Left ventricle myocardium superior (tissue), 1 donor: ENCODE results near the gene ASMTL. TPM values are rescaled to one million over a fixed set of nuclear protein-coding genes. Genes with fewer than 3 reads are reported as not detected.
"Not testable (repeated sequence)": the region's sequence is repeated elsewhere in the genome, so short reads cannot be mapped to it uniquely, and the experiment has no call there.

Source experiments
- ATAC-seq: fragments of 200-7000 bp; cut with Tn5 transposase; one replicate; pipeline ENCODE4 v1.9.1; 2020; ENCODE audit warnings: mild to moderate bottlenecking, moderate library complexity
- DNase-seq: peaks from one replicate; pipeline ENCODE4 v3.0.0-alpha.2; 2020
- intact Hi-C: fragments of 100-400 bp; cut with micrococcal nuclease; formaldehyde crosslinking; loops from one replicate; pipeline ENCODE4 v1.11.0; 2022
- total RNA-seq: library from RNA; stranded (reverse); fragmentation: NEBNext Ultra II Directional; extraction: Animal tissue kit (Norgen Biotek cat#: 25700); gene quantifications from one replicate; pipeline ENCODE4 v1.2.1, GENCODE V29; 2021
- donor health status: DM: no; HTN: yes; CAD: no; lungs with severe emphysema.

The ASMTL gene
- total RNA-seq, 1 donor from 2014 or later: 34.3 TPM

GRCh38 chrX:1444561-1445500, 7.9 kb downstream of the ASMTL start:
- ATAC-seq (no peak), DNase-seq (peak; percentile 5)
- intact Hi-C loops: no loop called here

DNA sequence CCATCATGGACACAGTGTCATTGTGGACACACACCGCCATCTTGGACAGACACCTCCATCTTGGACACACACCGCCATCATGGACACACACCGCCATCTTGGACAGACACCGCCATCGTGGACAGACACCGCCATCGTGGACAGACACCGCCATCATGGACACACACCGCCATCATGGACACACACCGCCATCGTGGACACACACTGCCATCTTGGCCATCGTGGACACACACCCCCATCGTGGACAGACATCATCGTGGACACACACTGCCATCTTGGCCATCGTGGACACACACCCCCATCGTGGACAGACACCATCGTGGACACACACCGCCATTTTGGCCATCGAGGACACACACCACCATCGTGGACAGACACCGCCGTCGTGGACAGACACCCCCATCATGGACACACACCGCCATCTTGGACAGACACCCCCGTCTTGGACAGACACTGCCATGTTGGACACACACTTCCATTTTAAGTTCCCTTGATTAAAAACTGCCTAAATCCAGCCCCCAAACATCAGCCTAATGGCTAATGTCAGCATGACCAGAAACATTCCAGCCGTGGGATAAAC, 9.1 kb downstream of the ASMTL start:
- peak; percentile 5 for DNase-seq
- intact Hi-C loops: no loop called here
- ATAC-seq: no peak

DNA sequence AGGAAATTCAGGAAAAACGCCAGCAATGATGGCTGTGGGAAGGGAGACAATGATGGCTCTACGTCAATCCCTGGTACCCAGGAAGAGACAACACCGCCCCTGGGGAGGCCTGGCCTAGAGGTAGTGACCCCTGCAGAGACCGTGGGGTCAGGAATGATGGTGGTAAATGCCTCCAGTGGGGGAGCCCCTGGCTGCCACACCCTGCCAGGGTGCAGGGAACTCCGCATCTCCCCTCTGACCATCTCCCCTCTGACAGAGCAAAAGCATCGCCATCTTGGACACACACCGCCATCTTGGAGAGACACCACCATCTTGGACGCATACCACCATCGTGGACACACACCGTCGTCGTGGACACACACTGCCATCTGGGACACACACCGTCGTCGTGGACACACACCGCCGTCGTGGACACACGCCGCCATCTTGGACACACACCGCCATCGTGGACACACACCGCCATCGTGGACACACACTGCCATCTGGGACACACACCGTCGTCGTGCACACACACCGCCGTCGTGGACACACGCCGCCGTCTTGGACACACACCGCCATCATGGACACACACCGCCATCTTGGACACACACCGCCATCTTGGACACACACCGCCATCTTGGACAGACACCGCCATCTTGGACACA, 9.9 kb downstream of the ASMTL start:
- ATAC-seq (no peak), DNase-seq (peak; percentile 15)
- intact Hi-C loops: no loop called here

DNA sequence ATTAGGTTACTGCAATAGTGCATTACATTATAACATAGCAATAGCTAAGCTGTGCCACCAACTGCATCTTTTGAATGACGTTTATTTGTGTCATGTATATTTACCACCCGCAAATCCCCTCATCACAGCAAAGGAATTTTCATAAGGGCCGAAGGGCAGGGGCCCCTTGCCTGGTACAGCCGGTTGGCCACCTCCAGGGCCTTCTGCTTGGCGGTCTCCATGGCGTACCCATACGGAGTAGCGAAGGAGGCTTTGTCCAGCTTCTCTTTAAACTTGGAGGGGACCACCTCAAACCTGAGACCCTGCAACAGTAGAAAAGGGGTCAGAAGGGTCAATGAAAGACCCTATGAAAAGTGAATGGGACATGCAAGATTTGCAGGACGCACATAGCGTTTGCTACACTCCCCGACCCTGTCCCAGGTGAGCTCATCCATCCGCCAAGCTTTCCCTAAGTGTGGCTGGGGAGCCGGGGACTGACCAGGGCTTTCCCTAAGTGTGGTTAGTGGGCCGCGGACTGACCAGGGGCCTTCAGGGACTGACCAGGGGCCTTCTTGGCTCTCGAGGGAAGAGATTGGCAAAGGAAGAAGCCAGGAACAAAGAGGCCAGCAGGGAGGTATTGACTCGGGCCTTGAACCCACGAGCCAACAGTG, 10.6 kb downstream of the ASMTL start:
- DNase-seq (peak; percentile 23), ATAC-seq (no peak)
- intact Hi-C loops: no loop called here

DNA sequence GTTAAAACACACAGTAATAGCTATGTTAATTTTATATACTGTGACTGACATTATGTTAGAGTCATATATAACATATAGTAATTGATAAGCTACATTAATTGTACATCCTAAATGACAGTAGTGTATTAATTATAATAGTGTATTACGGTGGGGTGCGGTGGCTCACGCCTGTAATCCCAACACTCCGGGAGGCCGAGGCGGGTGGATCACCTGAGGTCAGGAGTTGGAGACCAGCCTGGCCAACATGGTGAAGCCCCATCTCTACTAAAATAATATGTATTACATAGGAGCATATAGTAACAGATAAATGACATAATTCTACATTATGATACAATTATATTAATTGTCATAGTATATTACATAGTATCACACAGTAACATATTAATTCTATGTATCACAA, 12.2 kb downstream of the ASMTL start:
- no peak for DNase-seq
- intact Hi-C loops: no loop called here
- ATAC-seq: no peak

DNA sequence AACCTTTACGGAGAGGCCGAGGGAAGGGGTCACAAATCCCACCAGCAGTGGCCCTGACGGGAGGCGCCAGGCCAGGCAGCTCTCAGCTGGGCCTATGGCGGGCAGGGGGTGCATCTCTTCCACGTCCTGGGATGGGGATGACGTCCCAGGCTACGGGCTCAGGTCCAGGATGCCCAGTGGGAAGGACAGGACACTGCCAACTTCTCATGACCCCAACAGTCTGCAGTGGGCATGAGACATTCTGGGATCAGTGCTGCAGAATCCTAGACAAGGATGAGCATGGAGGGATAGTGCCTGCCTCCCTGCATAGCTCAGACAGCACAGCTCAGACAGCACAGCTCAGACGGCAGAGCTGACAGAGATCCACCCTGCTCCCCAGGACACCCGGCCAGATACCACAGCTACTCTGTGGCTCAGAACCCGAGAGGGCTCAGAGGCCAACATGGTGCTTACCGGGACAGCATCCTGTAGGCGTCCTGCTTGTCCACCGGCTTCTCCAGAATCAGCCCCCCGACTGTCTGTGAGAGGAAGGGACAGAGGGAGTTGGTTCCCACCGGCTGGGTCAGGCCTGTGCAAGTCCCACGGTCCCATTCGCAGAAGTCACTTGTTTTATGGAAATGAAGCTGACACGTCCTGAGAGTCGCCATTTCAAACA, 17.3 kb downstream of the ASMTL start:
- no peak for ATAC-seq
- peak; percentile 8 for DNase-seq
- intact Hi-C loops: no loop called here

GRCh38 chrX:1434871-1435240, 17.9 kb downstream of the ASMTL start:
- intact Hi-C loops: no loop called here
- peak; percentile 15 for DNase-seq
- ATAC-seq: no peak

DNA sequence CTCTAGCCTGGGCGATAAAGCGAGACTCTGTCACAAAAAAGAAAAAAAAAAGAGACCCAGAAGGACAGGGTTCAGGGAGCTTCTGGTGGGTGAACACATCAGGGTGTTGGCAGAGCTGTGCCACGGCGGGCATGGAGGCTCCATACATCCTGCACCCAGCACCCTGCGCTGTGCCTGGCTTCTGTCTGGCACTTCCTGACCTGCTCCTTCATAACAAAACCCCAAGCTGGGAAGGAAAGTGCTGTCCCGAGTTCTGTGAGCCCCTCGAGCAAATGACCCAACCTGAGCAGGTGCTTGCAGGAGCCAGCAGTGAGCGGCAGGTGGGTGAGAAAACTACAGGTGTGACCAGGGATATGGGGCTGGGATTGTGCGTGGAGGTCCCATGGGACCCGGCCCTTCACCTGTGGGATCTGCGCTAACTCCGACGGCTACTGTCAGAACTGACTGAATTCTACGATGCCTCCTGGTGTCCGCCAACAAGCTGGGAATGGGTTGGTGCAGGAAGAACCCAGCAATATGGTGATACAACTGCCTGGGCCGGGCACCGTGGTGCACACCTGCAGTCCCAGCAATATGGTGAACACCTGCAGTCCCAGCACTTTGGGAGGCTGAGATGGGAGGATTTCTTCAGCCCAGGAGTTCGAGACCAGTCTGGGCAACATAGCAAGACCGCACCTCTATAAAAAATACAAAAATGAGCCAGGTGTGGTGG, 18.9 kb downstream of the ASMTL start:
- ATAC-seq: no peak

GRCh38 chrX:1430451-1430850, 22.3 kb downstream of the ASMTL start:
- DNase-seq (peak; percentile 1), ATAC-seq (no peak)

More for the DNA sequence above, 18.9 kb downstream of the ASMTL start:
- peak; percentile 5 for DNase-seq
- intact Hi-C loops: no loop called here

DNA sequence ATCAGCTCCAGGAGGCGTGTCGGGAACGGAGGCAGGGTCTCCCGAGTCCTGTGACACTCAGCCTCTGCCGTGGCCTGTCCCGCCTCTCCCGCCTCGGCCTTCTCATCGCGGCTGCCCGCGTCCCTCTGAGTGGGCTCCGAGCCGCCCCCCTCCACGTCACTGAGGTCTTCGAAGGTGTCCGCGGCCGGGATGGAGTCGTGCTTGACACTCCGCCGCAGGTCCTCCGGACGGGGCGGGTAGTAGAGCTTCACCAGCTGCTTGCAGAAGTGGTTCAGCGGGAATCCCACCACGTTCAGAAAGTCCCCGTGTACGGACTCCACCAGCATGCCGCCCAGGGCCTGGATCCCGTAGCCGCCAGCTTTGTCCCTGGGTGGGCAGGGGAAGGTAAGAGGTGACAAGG, 25.0 kb downstream of the ASMTL start:
- ATAC-seq (no peak), DNase-seq (peak; percentile 22)
- intact Hi-C loops: no loop called here

More at GRCh38 chrX:1430451-1430850, 22.3 kb downstream of the ASMTL start:
- intact Hi-C loops: no loop called here

DNA sequence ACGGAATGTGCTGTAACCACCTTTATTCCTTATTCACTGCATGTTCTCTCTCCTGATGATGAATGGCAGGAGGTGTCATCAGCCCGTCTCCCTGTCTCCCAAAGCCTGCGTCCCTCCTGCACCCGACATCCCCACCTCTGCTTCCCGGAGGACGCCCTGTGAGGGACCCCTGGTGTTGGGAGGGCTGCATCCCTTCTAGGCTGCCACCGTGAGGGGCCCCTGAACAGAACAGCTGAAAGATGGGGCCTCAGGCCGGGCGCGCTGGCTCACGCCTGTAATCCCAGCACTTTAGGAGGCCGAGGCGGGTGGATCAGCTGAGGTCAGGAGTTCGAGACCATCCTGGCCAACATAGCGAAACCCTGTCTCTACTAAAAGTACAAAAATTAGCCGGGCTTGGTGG, 26.4 kb downstream of the ASMTL start:
- ATAC-seq, intact Hi-C loops: not testable (repeated sequence)
- DNase-seq: peak; percentile 19

- peak; percentile 10 for DNase-seq
- ATAC-seq: no peak
- intact Hi-C loops: no loop called here
These were observed 27.3 kb downstream of the ASMTL start for GRCh38 chrX:1425381-1425780.

DNA sequence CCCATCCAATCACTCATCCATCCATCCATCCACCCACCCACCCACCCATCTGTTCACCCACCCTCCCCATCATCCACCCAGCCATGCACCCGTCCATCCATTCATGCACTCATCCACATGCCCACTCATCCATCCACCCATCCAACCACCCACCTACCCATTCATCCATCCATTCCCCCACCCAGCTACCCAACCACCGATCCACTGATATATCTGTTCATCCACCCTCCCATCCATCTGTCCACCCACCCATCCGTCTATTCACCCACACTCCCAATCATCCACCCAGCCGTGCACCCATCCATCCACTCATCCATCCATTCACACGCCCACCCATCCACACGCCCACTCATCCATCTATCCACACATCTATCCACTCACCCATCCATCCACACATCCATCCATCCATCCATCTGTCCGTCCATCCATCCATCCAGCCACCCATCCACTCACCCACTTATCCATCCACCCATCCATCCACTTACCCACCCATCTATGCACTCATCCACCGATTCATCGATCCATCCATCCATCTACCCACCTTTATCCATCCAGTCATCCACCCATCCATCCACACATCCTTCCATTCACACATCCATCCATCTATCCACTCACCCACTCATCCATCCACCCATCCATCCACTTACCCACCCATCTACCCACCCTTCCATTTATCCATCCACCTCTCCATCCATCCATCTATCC, 28.4 kb downstream of the ASMTL start:
- intact Hi-C loops: no loop called here
- no peak for ATAC-seq
- peak; percentile 8 for DNase-seq

DNA sequence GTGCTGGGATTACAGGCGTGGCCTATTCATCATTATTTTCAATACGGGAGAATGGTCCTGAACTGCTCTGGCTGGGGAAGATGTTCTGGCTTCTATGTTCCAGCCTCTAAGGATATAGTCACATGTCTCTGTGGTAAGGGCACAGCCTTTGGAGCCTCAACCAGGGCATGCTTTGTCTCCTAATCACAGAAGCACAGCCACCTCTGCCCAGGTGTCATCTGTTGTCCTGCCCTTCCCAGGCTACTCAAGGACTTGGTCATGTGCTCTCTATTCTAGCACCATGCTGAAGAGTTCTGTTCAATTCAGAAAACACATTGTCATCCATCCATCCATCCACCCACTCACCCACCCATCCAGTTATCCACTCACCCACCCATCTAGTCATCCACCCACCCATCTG, 29.5 kb downstream of the ASMTL start:
- intact Hi-C loops: no loop called here

DNA sequence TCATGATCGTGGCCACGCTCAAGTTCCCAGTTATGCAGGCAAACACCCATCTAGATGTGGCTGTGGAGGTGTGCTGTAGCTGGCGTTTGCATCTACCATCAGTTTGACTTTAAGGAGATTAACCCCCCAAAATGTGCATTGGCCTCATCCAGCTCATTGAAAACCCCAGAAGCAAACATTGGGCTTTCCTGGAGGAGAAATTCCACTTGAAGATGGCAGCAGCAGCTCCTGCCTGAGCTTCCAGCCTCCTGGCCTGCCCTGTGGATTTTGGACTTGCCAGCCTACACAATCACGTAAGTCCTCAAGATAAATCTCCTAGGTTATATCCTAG, 30.6 kb downstream of the ASMTL start:
- DNase-seq (no peak), ATAC-seq (no peak)
- intact Hi-C loops: no loop called here

More for the DNA sequence above, 29.5 kb downstream of the ASMTL start:
- no peak for ATAC-seq
- peak; percentile 2 for DNase-seq

GRCh38 chrX:1421433-1422134, 31.1 kb downstream of the ASMTL start:
- intact Hi-C loops: no loop called here
- DNase-seq (peak; percentile 24), ATAC-seq (no peak)

- DNase-seq (peak; percentile 33), ATAC-seq (no peak)
These were observed 32.3 kb downstream of the ASMTL start for GRCh38 chrX:1420371-1420770.

More at GRCh38 chrX:1420371-1420770, 32.3 kb downstream of the ASMTL start:
- intact Hi-C loops: no loop called here
